GM23248 (cell line): ENCODE results near the gene OR6S1. TPM values are rescaled to one million over a fixed set of nuclear protein-coding genes. Genes with fewer than 3 reads are reported as not detected.
"Not testable (repeated sequence)": the region's sequence is repeated elsewhere in the genome, so short reads cannot be mapped to it uniquely, and the experiment has no call there.

Experiments used
- DNase-seq: peaks from one replicate; pipeline ENCODE4 v3.0.0-alpha.2; 2015
- H2AFZ ChIP-seq: fragments of 200-600 bp; sonication (generic); 2 replicates; pipeline ENCODE4 v1.6.1; 2016; ENCODE audit warnings: antibody characterized with exemption
- H3F3A ChIP-seq: fragments of 200-600 bp; sonication (generic); 2 replicates; pipeline ENCODE4 v1.6.1; 2016; ENCODE audit warnings: mild to moderate bottlenecking, antibody characterized with exemption, mixed run types; ENCODE audit not compliant: insufficient read depth
- H3K27ac ChIP-seq: fragments of 200-600 bp; sonication (generic); 2 replicates; pipeline ENCODE4 v1.5.1; 2016; ENCODE audit warnings: mild to moderate bottlenecking
- H3K27me3 ChIP-seq: fragments of 200-600 bp; sonication (generic); replicated peaks from 2 replicates; pipeline ENCODE4 v1.6.1; 2016; ENCODE audit warnings: mild to moderate bottlenecking; ENCODE audit not compliant: insufficient read depth
- H3K36me3 ChIP-seq: fragments of 200-600 bp; sonication (generic); 2 replicates; pipeline ENCODE4 v1.6.1; 2016; ENCODE audit warnings: low read depth, mild to moderate bottlenecking
- H3K4me1 ChIP-seq: fragments of 200-600 bp; sonication (generic); 2 replicates; pipeline ENCODE4 v1.6.1; 2016; ENCODE audit warnings: mild to moderate bottlenecking; ENCODE audit not compliant: insufficient read depth
- H3K4me2 ChIP-seq: fragments of 200-600 bp; sonication (generic); one replicate; pipeline ENCODE4 v1.6.1; 2016; ENCODE audit warnings: mild to moderate bottlenecking; ENCODE audit not compliant: unreplicated experiment
- H3K4me3 ChIP-seq: fragments of 200-600 bp; sonication (generic); 2 replicates; pipeline ENCODE4 v1.5.1; 2016; ENCODE audit warnings: mild to moderate bottlenecking
- H3K79me2 ChIP-seq: fragments of 200-600 bp; sonication (generic); 2 replicates; pipeline ENCODE4 v1.6.1; 2016; ENCODE audit warnings: mild to moderate bottlenecking; ENCODE audit not compliant: insufficient read depth
- H3K9ac ChIP-seq: fragments of 200-600 bp; sonication (generic); 2 replicates; pipeline ENCODE4 v1.6.1; 2016; ENCODE audit warnings: mild to moderate bottlenecking
- H3K9me2 ChIP-seq: fragments of 200-600 bp; sonication (generic); 2 replicates; pipeline ENCODE4 v1.6.1; 2016; ENCODE audit warnings: mixed run types, mild to moderate bottlenecking, moderate library complexity; ENCODE audit not compliant: insufficient read depth
- H3K9me3 ChIP-seq: fragments of 200-600 bp; sonication (generic); one replicate; pipeline ENCODE4 v1.6.1; 2017; ENCODE audit warnings: low read depth
- H4K20me1 ChIP-seq: fragments of 200-600 bp; sonication (generic); 2 replicates; pipeline ENCODE4 v1.6.0; 2016; ENCODE audit not compliant: insufficient read depth
- EZH2 ChIP-seq: fragments of 200-600 bp; sonication (generic); IDR thresholded peaks from 2 replicates; pipeline ENCODE4 v1.6.1; 2018; ENCODE audit warnings: antibody characterized with exemption, mild to moderate bottlenecking; ENCODE audit not compliant: insufficient read depth, poor library complexity, severe bottlenecking
- EZH2phosphoT487 ChIP-seq: fragments of 200-600 bp; sonication (generic); IDR thresholded peaks from 2 replicates; pipeline ENCODE4 v1.6.1; 2018; ENCODE audit warnings: antibody characterized with exemption, moderate library complexity, mild to moderate bottlenecking, low read depth; ENCODE audit not compliant: insufficient read depth
- WGBS, 2 experiments: methylation state at CpG; one replicate each; pipeline ENCODE4 v1.1.6; 2015 to 2017; ENCODE audit warnings: low lambda C conversion rate in 2 of 2, low coverage in 1 of 2; ENCODE audit errors: missing lambda C conversion rate in 2 of 2; 5-methylcytosine and 5-hydroxymethylcytosine counted together
- in situ Hi-C: fragments of 300-500 bp; cut with MboI; formaldehyde crosslinking; loops from 2 replicates; pipeline ENCODE4 v1.15.0; 2020
- polyA plus RNA-seq: library from polyadenylated mRNA; unstranded; fragments of >200 nt; fragmentation: Nextera tagmentation; extraction: Ambion mirVana; gene quantifications from 2 replicates; pipeline ENCODE4 v1.2.1, GENCODE V29; 2016
- total RNA-seq: library from RNA; depleted of rRNA; stranded (reverse); fragments of >200 nt; shearing (Covaris generic); gene quantifications from 2 replicates; pipeline ENCODE4 v1.2.3, GENCODE V29; 2014

The OR6S1 gene
- total and polyA plus RNA-seq, 2 experiments from 2014 or later = not detected

DNA sequence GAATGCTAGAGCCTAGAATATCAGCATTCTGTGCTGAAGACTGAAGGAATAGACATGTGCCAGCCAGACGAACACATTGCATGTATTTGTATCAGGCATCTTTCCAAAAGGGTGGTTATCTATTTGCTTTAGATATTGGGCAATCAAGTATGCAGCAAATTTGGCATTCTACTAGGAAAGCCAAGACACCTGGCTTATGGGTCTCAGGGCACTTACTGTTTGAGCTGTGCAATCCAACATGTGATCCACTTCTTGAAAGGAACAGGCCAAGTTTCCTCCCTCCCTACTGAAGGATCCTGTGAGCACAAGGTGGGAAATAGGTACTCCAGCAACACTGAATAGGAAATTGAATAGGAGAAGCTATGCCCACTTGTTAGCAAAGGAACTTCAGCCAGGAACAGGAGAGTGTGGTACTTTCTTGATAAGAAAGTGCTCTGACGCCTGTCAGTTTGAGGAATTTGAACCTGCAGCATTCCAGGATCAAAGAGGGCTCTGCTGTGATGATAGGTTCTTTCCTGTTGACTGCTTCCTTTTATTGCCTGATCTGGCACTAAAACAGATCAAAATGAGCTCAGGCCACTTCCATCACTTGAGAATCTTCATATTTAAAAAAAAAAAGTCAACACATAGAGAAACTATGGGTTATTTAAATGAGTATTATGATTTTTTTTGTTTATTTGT is 20.6 kb downstream of the OR6S1 start:
- H3K79me2 ChIP-seq = no peaks in the 10 kb centered on the region
- no peak overlapping the region for H3K9ac ChIP-seq
- H3K4me1 ChIP-seq = 0 out of 2 replicates have a peak, but pooled peaks cover 6% of the 10 kb centered on the region
- no peaks in the 10 kb centered on the region for H4K20me1 ChIP-seq
- DNase-seq = no peak
- H3K4me2 ChIP-seq = no peak overlapping the region
- no peak overlapping the region for H3K27ac ChIP-seq
- H3K9me2 ChIP-seq = no peaks in the 10 kb centered on the region
- H3F3A ChIP-seq = peaks cover 11% of the 10 kb centered on the region
- H3K27me3 ChIP-seq = no peaks in the 10 kb centered on the region
- H3K36me3 ChIP-seq = no peaks in the 10 kb centered on the region
- no peaks in the 10 kb centered on the region for H3K9me3 ChIP-seq
- WGBS, 2 experiments = 53 to 64% methylated on average over 2 of the region's 2 CpGs
- TF ChIP-seq EZH2 (no peak), EZH2phosphoT487 (no peak)
- no peak overlapping the region for H2AFZ ChIP-seq
- H3K4me3 ChIP-seq = no peak overlapping the region
- in situ Hi-C loops = no loop called here

- H3K79me2 ChIP-seq, H3K4me2 ChIP-seq, H3K9me2 ChIP-seq, H3K36me3 ChIP-seq, H2AFZ ChIP-seq, H4K20me1 ChIP-seq, H3K27me3 ChIP-seq, H3K4me1 ChIP-seq, H3K4me3 ChIP-seq, H3K27ac ChIP-seq, in situ Hi-C loops, DNase-seq, H3K9ac ChIP-seq, H3K9me3 ChIP-seq: not testable (repeated sequence)
- H3F3A ChIP-seq = peaks cover 10% of the 10 kb centered on the region
- 45 to 47% methylated on average over 6 of the region's 6 CpGs for WGBS, 2 experiments
Measured at GRCh38 chr14:20619688-20620087, 21.8 kb downstream of the OR6S1 start.

- Histone ChIP-seq H3K36me3 (no peaks in the 10 kb centered on the region), H3K27ac (no peak overlapping the region), H3K27me3 (no peaks in the 10 kb centered on the region), H3K4me2 (no peak overlapping the region), H3K9me2 (no peaks in the 10 kb centered on the region), H3K9ac (no peak overlapping the region), H4K20me1 (no peaks in the 10 kb centered on the region), H3K9me3 (no peaks in the 10 kb centered on the region), H3K79me2 (no peaks in the 10 kb centered on the region), H3K4me1 (0 out of 2 replicates have a peak, but pooled peaks cover 4% of the 10 kb centered on the region), H3K4me3 (no peak overlapping the region), H2AFZ (no peak overlapping the region), H3F3A (peaks cover 19% of the 10 kb centered on the region)
- no peak for TF ChIP-seq EZH2
- in situ Hi-C loops = no loop called here
- DNase-seq = no peak
- WGBS, 2 experiments = 27 to 32% methylated on average over 4 of the region's 4 CpGs
Measured at GRCh38 chr14:20618271-20618749, 23.2 kb downstream of the OR6S1 start.

- Histone ChIP-seq H3K27me3 (no peaks in the 10 kb centered on the region), H3K36me3 (no peaks in the 10 kb centered on the region), H3K4me1 (peaks cover 7% of the 10 kb centered on the region; the same call in 1 of the 2 replicates), H3F3A (peaks cover 27% of the 10 kb centered on the region), H3K27ac (no peak overlapping the region), H3K9ac (no peak overlapping the region), H3K4me3 (no peak overlapping the region), H4K20me1 (peaks cover 3% of the 10 kb centered on the region; the same call in 1 of the 2 replicates), H3K9me3 (no peaks in the 10 kb centered on the region), H3K4me2 (no peak overlapping the region), H3K9me2 (no peaks in the 10 kb centered on the region), H3K79me2 (no peaks in the 10 kb centered on the region), H2AFZ (no peak overlapping the region)
- in situ Hi-C loops = no loop called here
- TF ChIP-seq EZH2phosphoT487 = no peak
- no peak for TF ChIP-seq EZH2
- DNase-seq = no peak
- WGBS, 2 experiments = 75% methylated on average over 12 of the region's 12 CpGs
Measured at GRCh38 chr14:20617138-20618003, 24.1 kb downstream of the OR6S1 start.
